ENCODE data around the gene TNS1. TPM values are rescaled to one million over a fixed set of nuclear protein-coding genes. Genes with fewer than 3 reads are reported as not detected.

Gene TNS1
- polyA plus RNA-seq, 1 experiment: 19.7 TPM

GRCh38 chr2:217948897-217949296, 53.9 kb downstream of the TNS1 start:
- H3K27ac ChIP-seq (ENCODE audit: low read depth, low read length): no peak overlapping the region
- no peak for TF ChIP-seq CTCF (IDR thresholded peaks at IDR 0.05; ENCODE audit: low read depth, low read length)
- ChIA-PET CTCF (interaction anchor here (0.5 to 1.5 kb wide), 3 partner anchors 14 to 160 kb away, joined by 3 read pairs; no protein-coding TSS in a partner anchor), POLR2A (no interaction called here)
- H3K27me3 ChIP-seq (ENCODE audit: control insufficient read depth, insufficient read depth, low read length): no peaks in the 10 kb centered on the region
- H3K9me3 ChIP-seq (ENCODE audit: control insufficient read depth, insufficient read depth, low read length): no peaks in the 10 kb centered on the region; the same call in 1 of the 2 replicates
- H3K4me3 ChIP-seq (ENCODE audit: low read depth, low read length): no peak overlapping the region
- no peak for DNase-seq (ENCODE audit: low read depth, low spot score)

GRCh38 chr2:217948351-217948791, 54.4 kb downstream of the TNS1 start:
- DNase-seq (ENCODE audit: low read depth, low spot score): no peak
- CTCF ChIA-PET: interaction anchor here (0.5 to 1.5 kb wide), 2 partner anchors 15 to 160 kb away, joined by 3 read pairs; no protein-coding TSS in a partner anchor
- H3K27me3 ChIP-seq (ENCODE audit: control insufficient read depth, insufficient read depth, low read length): no peaks in the 10 kb centered on the region
- no peak for TF ChIP-seq CTCF (IDR thresholded peaks at IDR 0.05; ENCODE audit: low read depth, low read length)
- POLR2A ChIA-PET: no interaction called here
- no peak overlapping the region for H3K4me3 ChIP-seq (ENCODE audit: low read depth, low read length)
- no peaks in the 10 kb centered on the region; the same call in 1 of the 2 replicates for H3K9me3 ChIP-seq (ENCODE audit: control insufficient read depth, insufficient read depth, low read length)
- H3K27ac ChIP-seq (ENCODE audit: low read depth, low read length): no peak overlapping the region

GRCh38 chr2:217947383-217948350, 55.1 kb downstream of the TNS1 start:
- Histone ChIP-seq H3K4me3 (ENCODE audit: low read depth, low read length) (no peak overlapping the region), H3K9me3 (ENCODE audit: control insufficient read depth, insufficient read depth, low read length) (no peaks in the 10 kb centered on the region; the same call in 1 of the 2 replicates), H3K27me3 (ENCODE audit: control insufficient read depth, insufficient read depth, low read length) (no peaks in the 10 kb centered on the region), H3K27ac (ENCODE audit: low read depth, low read length) (no peak overlapping the region)
- POLR2A ChIA-PET: no interaction called here
- CTCF ChIA-PET: interaction anchor here (1.5 kb wide), 1 partner anchor 159 kb away, joined by 3 read pairs; no protein-coding TSS in a partner anchor
- DNase-seq (ENCODE audit: low read depth, low spot score): no peak
- no peak for TF ChIP-seq CTCF (IDR thresholded peaks at IDR 0.05; ENCODE audit: low read depth, low read length)

GRCh38 chr2:217946051-217946450, 56.7 kb downstream of the TNS1 start:
- CTCF ChIA-PET: interaction anchor here (0.5 to 1.3 kb wide), 2 partner anchors 18 to 59 kb away, joined by 4 to 5 read pairs; no protein-coding TSS in a partner anchor
- H3K27me3 ChIP-seq (ENCODE audit: control insufficient read depth, insufficient read depth, low read length): no peaks in the 10 kb centered on the region
- no peaks in the 10 kb centered on the region; the same call in 1 of the 2 replicates for H3K9me3 ChIP-seq (ENCODE audit: control insufficient read depth, insufficient read depth, low read length)
- no peak for DNase-seq (ENCODE audit: low read depth, low spot score)
- POLR2A ChIA-PET: interaction anchor here (0.7 kb wide), 1 partner anchor 1725 kb away, joined by 3 read pairs; no protein-coding TSS in a partner anchor
- no peak overlapping the region for H3K27ac ChIP-seq (ENCODE audit: low read depth, low read length)
- no peak overlapping the region for H3K4me3 ChIP-seq (ENCODE audit: low read depth, low read length)
- TF ChIP-seq CTCF (IDR thresholded peaks at IDR 0.05; ENCODE audit: low read depth, low read length): no peak

DNA sequence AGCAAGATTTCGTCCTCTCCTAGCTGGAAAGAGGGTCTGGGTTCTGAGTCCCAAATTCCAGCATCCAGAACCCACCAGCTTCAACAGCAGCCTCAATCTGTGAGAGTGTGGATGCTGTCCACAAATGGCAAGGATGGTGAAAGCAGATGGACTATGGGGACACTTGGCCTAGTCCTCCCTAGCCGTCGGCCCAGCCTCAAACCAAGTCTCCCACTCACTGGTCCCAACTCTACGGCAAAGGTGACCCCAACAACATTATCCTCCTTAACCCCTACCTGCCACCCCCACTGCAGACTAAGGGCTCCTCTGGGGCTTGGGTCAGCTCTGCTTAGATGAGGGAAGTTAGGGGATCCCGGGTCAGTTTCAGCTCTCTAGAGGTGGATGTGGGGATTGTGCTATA, 57.3 kb downstream of the TNS1 start:
- POLR2A ChIA-PET: no interaction called here

More for the DNA sequence above, 57.3 kb downstream of the TNS1 start:
- TF ChIP-seq CTCF (IDR thresholded peaks at IDR 0.05; ENCODE audit: low read depth, low read length): no peak
- H3K9me3 ChIP-seq (ENCODE audit: control insufficient read depth, insufficient read depth, low read length): no peaks in the 10 kb centered on the region; the same call in 1 of the 2 replicates
- no peak for DNase-seq (ENCODE audit: low read depth, low spot score)
- H3K27ac ChIP-seq (ENCODE audit: low read depth, low read length): no peak overlapping the region
- CTCF ChIA-PET: interaction anchor here (0.5 kb wide), 1 partner anchor 18 kb away, joined by 5 read pairs; no protein-coding TSS in a partner anchor
- H3K27me3 ChIP-seq (ENCODE audit: control insufficient read depth, insufficient read depth, low read length): no peaks in the 10 kb centered on the region
- H3K4me3 ChIP-seq (ENCODE audit: low read depth, low read length): no peak overlapping the region

Data from AG04450 (cell line).